HL-60/S4 treated with retinoic acid at 250 ng/mL for 4 days and 3 days (cell line): ENCODE results near the gene RPL14.

ENCODE experiments used
- in situ Hi-C: fragments of 300-500 bp; cut with MboI; formaldehyde crosslinking; loops from 2 replicates; pipeline ENCODE4 v1.7.0; 2022; ENCODE audit warnings: low sequenced_read_pairs

The RPL14 gene

DNA sequence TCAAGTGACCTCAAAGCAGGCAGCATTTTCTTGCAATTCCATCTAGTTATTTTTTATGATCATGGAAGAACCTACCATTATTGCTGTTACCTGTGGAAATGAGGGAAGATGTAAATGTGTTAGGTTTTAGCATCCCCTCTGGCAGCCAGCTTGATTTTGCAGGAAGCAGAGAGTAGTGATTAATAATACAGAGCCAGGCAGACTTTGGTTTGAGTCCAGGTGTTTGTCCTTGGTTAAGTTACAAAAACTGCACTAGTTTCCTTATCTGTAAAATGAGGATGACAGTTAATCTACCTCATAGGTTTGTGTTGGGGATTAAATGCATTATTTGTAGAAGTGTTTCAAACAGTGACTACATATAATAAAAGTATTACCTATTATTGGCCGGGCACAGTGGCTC, 60.9 kb downstream of the RPL14 start:
- in situ Hi-C loops, result no loop called here
